Stimulated activated naive CD8-positive, alpha-beta T cell treated with anti-CD3 and anti-CD28 coated beads, Interleukin-15, Interleukin-2, amounts not matched to agents 100 ng/mL and 50 ng/mL, for 24 hours (primary cell): ENCODE measurements around the gene JDP2.

ENCODE experiments used
- H3K27ac Mint-ChIP-seq: one replicate; pipeline ENCODE4 v1.8.0; 2021; ENCODE audit warnings: mild to moderate bottlenecking, mixed read lengths
- H3K27me3 Mint-ChIP-seq: one replicate; pipeline ENCODE4 v1.8.0; 2021; ENCODE audit warnings: mixed read lengths
- H3K36me3 Mint-ChIP-seq: one replicate; pipeline ENCODE4 v1.8.0; 2021; ENCODE audit warnings: low read depth, mixed read lengths
- H3K4me1 Mint-ChIP-seq: one replicate; pipeline ENCODE4 v1.8.0; 2021; ENCODE audit warnings: low read depth, mixed read lengths
- H3K4me3 Mint-ChIP-seq: one replicate; pipeline ENCODE4 v1.8.0; 2021; ENCODE audit warnings: mild to moderate bottlenecking, mixed read lengths
- H3K9me3 Mint-ChIP-seq: one replicate; pipeline ENCODE4 v1.8.0; 2021; ENCODE audit warnings: mixed read lengths

Gene JDP2

GRCh38 chr14:75438486-75439080, 10.8 kb downstream of the JDP2 start:
- H3K27me3 Mint-ChIP-seq = no peaks in the 10 kb centered on the region
- no peaks in the 10 kb centered on the region for H3K9me3 Mint-ChIP-seq
- H3K4me3 Mint-ChIP-seq = no peak overlapping the region
- H3K36me3 Mint-ChIP-seq = no peaks in the 10 kb centered on the region
- H3K4me1 Mint-ChIP-seq = no peaks in the 10 kb centered on the region
- no peak overlapping the region for H3K27ac Mint-ChIP-seq

DNA sequence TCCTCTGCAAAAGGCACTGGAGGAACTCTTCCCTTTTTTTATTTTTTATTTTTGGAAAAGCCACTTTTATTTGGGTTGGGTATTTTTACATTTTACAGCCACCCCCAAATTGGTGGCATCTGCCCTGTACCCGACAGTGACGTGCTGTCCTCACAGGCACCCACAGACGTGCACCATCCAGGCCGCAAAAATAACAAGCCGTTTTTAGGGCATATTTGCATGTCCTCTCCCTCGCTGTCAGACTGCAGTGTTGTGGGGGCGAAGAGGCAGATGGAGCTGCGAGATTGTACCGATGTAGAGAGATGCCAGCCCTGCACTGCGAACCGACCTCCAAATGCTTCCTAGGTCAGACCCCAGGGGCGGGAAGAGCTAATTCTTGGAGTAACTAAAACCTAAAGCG, 12.2 kb downstream of the JDP2 start:
- no peak overlapping the region for H3K4me3 Mint-ChIP-seq
- no peak overlapping the region for H3K27ac Mint-ChIP-seq
- no peaks in the 10 kb centered on the region for H3K27me3 Mint-ChIP-seq
- H3K36me3 Mint-ChIP-seq = no peaks in the 10 kb centered on the region
- no peaks in the 10 kb centered on the region for H3K9me3 Mint-ChIP-seq
- no peaks in the 10 kb centered on the region for H3K4me1 Mint-ChIP-seq

GRCh38 chr14:75440733-75441477, 13.1 kb downstream of the JDP2 start:
- Mint-ChIP-seq H3K27me3 (no peaks in the 10 kb centered on the region), H3K36me3 (no peaks in the 10 kb centered on the region), H3K9me3 (no peaks in the 10 kb centered on the region), H3K27ac (no peak overlapping the region), H3K4me3 (no peak overlapping the region), H3K4me1 (no peaks in the 10 kb centered on the region)

- Mint-ChIP-seq H3K27ac (no peak overlapping the region), H3K4me1 (no peaks in the 10 kb centered on the region), H3K4me3 (no peak overlapping the region), H3K9me3 (no peaks in the 10 kb centered on the region), H3K36me3 (no peaks in the 10 kb centered on the region), H3K27me3 (no peaks in the 10 kb centered on the region)
Observed at GRCh38 chr14:75441728-75442127, 13.9 kb downstream of the JDP2 start.

DNA sequence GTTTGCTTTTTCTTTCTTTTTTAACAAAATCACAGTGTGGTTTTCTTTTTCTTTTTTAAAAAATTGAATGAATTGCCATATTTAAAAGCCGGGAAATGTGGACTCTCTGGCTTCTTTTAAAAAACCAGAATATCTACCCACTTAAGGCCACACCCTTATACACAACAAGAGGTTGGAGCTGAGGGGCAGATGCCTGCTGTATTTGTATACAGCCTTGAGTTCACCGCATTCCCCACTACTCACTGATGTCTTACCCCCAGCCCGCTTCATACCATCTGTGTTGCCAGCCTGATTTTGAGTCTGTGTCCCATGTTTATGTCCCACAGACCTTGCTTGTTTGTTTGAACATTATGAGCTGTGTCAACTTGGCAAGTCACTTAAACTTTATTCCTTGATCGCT, 14.3 kb downstream of the JDP2 start:
- H3K4me1 Mint-ChIP-seq = no peaks in the 10 kb centered on the region
- no peaks in the 10 kb centered on the region for H3K27me3 Mint-ChIP-seq
- no peak overlapping the region for H3K4me3 Mint-ChIP-seq
- no peaks in the 10 kb centered on the region for H3K36me3 Mint-ChIP-seq
- no peaks in the 10 kb centered on the region for H3K9me3 Mint-ChIP-seq
- H3K27ac Mint-ChIP-seq = no peak overlapping the region

DNA sequence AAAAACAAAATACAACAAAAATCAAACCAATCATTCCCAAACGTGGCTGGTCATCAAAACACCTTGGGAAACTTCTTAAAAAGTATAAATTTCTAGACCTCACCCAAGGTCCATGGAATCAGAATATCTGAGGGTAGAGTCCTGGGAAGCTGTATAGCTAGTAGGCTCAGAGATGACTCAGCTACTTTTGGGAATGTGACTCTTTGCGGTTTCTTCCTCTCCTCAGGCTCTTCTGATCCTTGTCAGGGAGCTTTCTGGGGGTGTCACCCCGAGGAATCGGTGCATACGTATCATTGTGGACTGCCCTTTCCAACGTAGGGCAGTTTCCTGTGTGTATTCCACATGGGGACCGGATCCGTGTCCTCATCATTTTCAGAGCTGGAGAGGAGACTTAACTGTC, 14.8 kb downstream of the JDP2 start:
- Mint-ChIP-seq H3K4me3 (no peak overlapping the region), H3K27ac (no peak overlapping the region), H3K4me1 (no peaks in the 10 kb centered on the region), H3K9me3 (no peaks in the 10 kb centered on the region), H3K36me3 (no peaks in the 10 kb centered on the region), H3K27me3 (no peaks in the 10 kb centered on the region)

GRCh38 chr14:75443203-75443969, 15.6 kb downstream of the JDP2 start:
- Mint-ChIP-seq H3K4me1 (no peaks in the 10 kb centered on the region), H3K4me3 (no peak overlapping the region), H3K27me3 (no peaks in the 10 kb centered on the region), H3K9me3 (no peaks in the 10 kb centered on the region), H3K27ac (no peak overlapping the region), H3K36me3 (no peaks in the 10 kb centered on the region)

GRCh38 chr14:75445236-75445635, 17.4 kb downstream of the JDP2 start:
- no peaks in the 10 kb centered on the region for H3K9me3 Mint-ChIP-seq
- no peaks in the 10 kb centered on the region for H3K4me1 Mint-ChIP-seq
- H3K27me3 Mint-ChIP-seq = no peaks in the 10 kb centered on the region
- H3K4me3 Mint-ChIP-seq = no peak overlapping the region
- H3K36me3 Mint-ChIP-seq = no peaks in the 10 kb centered on the region
- no peak overlapping the region for H3K27ac Mint-ChIP-seq

DNA sequence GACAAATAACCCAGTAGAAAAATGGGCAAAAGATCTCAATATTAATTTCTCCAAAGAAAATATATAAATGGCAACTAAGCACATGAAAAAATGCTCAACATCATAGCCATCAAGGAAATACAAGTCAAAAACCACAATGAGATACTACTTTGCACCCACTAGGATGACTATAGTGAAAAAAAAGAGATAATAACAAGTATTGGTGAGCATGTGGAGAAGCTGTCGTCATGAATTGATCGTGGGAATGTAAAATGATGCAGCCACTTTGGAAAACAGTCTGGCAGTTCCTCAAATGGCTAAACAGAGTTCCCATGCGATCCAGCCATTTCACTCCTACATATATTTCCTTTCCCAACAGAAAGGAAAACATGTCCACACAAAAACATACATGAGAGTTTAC, 18.1 kb downstream of the JDP2 start:
- Mint-ChIP-seq H3K4me3 (no peak overlapping the region), H3K36me3 (no peaks in the 10 kb centered on the region), H3K9me3 (no peaks in the 10 kb centered on the region)

GRCh38 chr14:75446447-75446846, 18.6 kb downstream of the JDP2 start:
- Mint-ChIP-seq H3K9me3 (no peaks in the 10 kb centered on the region), H3K36me3 (no peaks in the 10 kb centered on the region), H3K27me3 (no peaks in the 10 kb centered on the region), H3K4me3 (no peak overlapping the region), H3K27ac (no peak overlapping the region), H3K4me1 (no peaks in the 10 kb centered on the region)

More for the DNA sequence above, 18.1 kb downstream of the JDP2 start:
- Mint-ChIP-seq H3K27me3 (no peaks in the 10 kb centered on the region), H3K4me1 (no peaks in the 10 kb centered on the region), H3K27ac (no peak overlapping the region)

DNA sequence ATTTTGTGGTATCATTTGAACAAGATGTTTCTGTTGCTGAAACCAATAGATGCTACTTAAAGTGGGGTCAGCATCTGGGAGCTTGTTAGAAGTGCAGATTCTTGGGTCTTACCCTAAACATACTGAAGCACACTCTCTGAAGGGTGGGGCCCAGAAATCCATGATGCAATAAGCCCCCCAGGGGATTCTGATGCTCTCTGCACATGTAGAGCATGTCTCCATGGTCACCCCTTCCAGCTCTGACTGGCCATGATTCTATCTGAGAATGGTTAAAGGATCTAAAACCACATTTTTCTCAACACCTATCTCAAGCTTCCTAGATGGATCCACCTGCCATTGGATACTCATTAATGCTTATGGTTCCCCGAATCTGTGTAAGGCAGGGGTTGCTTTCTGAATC, 20.4 kb downstream of the JDP2 start:
- no peak overlapping the region for H3K4me3 Mint-ChIP-seq
- no peak overlapping the region for H3K27ac Mint-ChIP-seq
- no peaks in the 10 kb centered on the region for H3K9me3 Mint-ChIP-seq
- no peaks in the 10 kb centered on the region for H3K36me3 Mint-ChIP-seq
- H3K4me1 Mint-ChIP-seq = no peaks in the 10 kb centered on the region
- no peaks in the 10 kb centered on the region for H3K27me3 Mint-ChIP-seq

DNA sequence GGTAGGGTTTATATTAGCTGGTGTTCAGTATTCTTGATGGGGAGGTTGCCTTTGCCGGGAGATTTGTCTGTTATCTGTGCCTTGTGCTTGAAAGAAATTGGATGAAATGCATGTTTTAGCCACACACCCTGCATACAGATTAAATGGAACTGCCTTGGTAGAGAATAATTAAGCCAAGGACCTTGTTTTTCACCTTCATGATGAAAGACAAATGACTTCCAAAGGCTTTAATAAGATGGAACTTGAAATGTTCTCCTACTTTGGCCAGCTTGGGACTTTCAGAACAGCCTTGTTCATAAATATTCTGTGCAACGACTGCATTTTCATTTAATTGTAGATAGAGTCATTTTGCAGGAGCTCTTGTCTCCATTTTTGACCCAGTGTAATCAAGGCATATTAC, 21.2 kb downstream of the JDP2 start:
- Mint-ChIP-seq H3K4me3 (no peak overlapping the region), H3K36me3 (no peaks in the 10 kb centered on the region), H3K4me1 (no peaks in the 10 kb centered on the region), H3K27ac (no peak overlapping the region), H3K27me3 (no peaks in the 10 kb centered on the region), H3K9me3 (no peaks in the 10 kb centered on the region)

- H3K4me3 Mint-ChIP-seq = no peak overlapping the region
- no peaks in the 10 kb centered on the region for H3K4me1 Mint-ChIP-seq
- no peak overlapping the region for H3K27ac Mint-ChIP-seq
- no peaks in the 10 kb centered on the region for H3K9me3 Mint-ChIP-seq
- no peaks in the 10 kb centered on the region for H3K27me3 Mint-ChIP-seq
- no peaks in the 10 kb centered on the region for H3K36me3 Mint-ChIP-seq
Observed at GRCh38 chr14:75449696-75450095, 21.9 kb downstream of the JDP2 start.

GRCh38 chr14:75450381-75451276, 22.8 kb downstream of the JDP2 start:
- no peaks in the 10 kb centered on the region for H3K4me1 Mint-ChIP-seq
- H3K36me3 Mint-ChIP-seq = no peaks in the 10 kb centered on the region
- no peaks in the 10 kb centered on the region for H3K27me3 Mint-ChIP-seq
- H3K9me3 Mint-ChIP-seq = no peaks in the 10 kb centered on the region
- H3K4me3 Mint-ChIP-seq = no peak overlapping the region
- H3K27ac Mint-ChIP-seq = no peak overlapping the region

DNA sequence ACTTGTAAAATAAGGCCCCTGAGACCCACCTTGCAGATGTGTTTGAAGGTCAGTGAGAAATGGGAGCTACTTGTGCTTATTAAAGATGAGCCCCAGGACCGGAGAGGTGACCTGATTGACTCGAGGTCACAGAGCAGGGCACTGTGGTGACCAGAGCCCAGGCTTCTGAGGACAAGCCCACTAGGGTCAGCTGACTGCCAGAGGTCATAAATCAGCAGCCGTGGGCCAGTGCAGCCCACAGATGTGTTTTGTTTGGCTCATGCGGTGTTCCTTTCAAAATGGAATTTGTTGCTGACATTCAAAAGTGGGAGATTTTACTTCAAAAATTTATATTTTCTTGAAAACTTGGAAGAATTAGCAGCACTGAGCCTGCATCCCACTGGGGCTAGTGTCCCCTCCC, 24.5 kb downstream of the JDP2 start:
- Mint-ChIP-seq H3K27me3 (no peaks in the 10 kb centered on the region), H3K9me3 (no peaks in the 10 kb centered on the region), H3K27ac (no peak overlapping the region), H3K36me3 (no peaks in the 10 kb centered on the region), H3K4me3 (no peak overlapping the region), H3K4me1 (no peaks in the 10 kb centered on the region)
